GM04504 (cell line): ENCODE results near the gene GPS1.
A peak's percentile ranks its signal among the peaks of the same experiment; 100 is the strongest.

Source experiments
- DNase-seq: peaks from one replicate; pipeline ENCODE4 v3.0.0-alpha.2; 2012; ENCODE audit warnings: low read depth

Gene GPS1

GRCh38 chr17:82045936-82046484 is 5.7 kb upstream of the GPS1 start:
- DNase-seq: no peak

GRCh38 chr17:82046903-82047302 is 4.8 kb upstream of the GPS1 start:
- no peak for DNase-seq

DNA sequence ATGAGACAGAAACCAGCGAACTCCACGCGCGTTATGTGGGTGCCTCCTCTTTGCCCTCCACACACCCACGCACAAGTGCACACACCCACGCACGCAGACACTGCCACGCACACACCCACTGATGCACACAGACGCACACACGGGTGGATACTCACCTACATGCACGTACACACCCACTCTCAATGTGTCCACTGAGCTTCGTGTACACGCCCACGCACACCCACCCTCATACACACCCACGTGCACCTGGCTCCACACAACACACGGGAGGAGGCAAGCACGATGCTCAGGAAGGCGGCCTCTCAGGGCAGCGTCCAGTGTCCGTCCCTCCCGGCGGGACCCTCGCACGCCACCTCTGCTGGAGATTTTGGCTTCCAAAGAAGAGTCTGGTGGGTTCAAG is 4.3 kb upstream of the GPS1 start:
- DNase-seq: no peak

DNA sequence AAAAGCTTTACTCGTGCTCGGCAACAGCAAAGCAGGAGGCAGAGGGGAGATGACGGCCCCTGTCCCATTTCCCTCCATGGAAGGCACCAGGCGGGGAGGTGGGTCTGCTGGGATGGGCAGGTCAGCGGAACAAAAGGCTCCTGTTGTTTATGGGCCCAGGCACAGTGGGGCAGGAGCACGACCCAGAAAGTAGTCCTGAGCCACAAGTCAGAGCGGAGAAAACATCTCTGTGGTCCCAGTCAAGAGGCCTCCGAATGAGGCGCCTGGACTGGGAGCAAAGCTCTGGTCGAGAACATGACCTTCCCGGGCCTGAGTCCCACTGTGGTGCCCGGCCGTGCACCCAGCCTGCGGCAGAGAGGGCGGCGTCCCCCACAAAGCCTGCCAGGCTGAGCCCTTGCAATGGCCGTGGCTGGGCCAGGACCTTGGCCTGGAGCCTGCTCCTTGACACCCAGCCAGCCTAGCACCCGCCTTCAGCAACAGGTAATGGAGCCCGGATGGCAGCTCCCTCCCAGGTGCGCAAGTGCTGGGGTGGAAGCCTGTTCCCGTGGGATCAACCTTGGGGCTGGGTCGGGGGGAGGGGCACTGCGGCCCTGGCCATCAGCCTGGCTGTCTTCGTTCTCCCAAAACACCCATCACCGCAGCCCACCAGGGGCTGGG is 3.7 kb upstream of the GPS1 start:
- no peak for DNase-seq

DNA sequence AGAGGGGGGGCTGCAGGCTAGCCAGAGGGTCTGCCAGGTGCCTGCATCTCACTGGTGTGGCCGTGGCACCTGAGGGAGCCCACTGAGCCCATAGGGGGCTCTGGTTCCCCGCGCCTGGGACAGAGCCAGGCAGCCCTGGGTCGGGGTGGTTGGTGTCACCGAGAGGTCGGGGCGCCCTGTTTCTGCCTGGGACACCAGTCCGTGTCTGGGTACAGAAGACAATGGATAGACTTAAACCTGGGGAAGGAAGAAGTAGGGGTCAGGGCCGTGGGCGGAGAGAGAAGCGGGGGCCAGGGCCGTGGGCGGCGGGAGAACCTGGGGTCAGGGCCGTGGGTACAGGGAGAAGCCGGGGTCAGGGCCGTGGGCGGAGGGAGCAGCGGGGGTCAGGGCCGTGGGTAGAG is 3.1 kb upstream of the GPS1 start:
- DNase-seq: no peak

- no peak for DNase-seq
Measured at GRCh38 chr17:82049106-82049505, 2.6 kb upstream of the GPS1 start.

DNA sequence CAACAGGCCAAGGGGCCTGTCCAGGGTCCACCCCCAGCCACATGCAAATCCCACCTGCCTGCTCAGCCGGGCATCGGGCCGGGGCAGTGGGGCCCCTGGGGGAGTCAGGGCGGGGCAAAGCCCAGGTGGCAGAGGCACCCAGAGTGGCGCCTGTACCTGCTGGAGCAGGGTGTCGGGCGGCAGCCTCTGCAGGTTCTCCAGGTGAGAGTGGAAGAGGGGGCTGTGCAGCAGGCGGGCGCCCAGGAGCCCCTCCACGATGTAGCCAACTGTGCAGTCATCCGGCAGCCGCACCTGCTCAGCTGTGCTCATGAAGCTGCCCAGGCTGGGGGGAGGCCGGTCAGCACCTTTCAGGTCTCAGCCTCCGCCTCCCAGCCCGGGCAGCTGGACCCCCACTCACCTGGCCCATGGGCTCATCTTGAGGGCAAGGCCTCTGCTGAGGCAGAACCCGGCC is 2.2 kb upstream of the GPS1 start:
- no peak for DNase-seq

DNA sequence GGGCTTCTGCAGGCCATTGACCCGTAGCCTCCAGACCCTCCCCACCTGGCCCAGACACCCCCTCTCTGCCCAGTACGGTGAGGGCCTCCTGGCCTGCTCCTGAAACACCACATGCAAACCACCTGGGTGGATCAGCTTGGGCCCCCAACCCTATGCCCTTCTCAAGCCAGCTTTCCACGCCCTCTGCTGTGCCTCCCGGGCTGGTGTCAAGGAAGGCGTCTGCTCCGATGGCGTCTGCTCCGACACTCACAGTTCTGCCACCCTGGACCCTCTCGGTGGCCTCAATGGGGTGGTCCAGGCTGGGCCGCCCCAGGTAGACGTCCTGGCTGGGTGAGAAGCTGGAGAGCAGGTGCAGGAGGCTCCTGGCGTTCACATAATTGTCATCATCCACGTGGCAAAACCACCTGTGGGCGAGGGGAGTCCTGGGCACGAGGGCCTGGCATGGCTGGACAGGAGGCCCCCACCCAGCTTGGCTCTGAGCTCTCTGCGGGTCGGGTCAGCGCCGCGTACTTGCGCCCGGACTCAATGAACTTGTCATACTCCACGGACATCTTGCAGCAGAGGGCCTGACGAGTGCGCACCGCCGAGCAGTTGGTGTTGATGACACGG is 1.4 kb upstream of the GPS1 start:
- no peak for DNase-seq

GRCh38 chr17:82050761-82051641 is 697 bp upstream of the GPS1 start:
- peak; percentile 3 for DNase-seq

- DNase-seq: no peak
Measured at GRCh38 chr17:82052638-82053059, 951 bp downstream of the GPS1 start.

GRCh38 chr17:82053130-82053529 is 1.4 kb downstream of the GPS1 start:
- no peak for DNase-seq

- DNase-seq: no peak
Measured at GRCh38 chr17:82053556-82054263, 2.0 kb downstream of the GPS1 start.

- DNase-seq: no peak
Measured at GRCh38 chr17:82054351-82055022, 2.8 kb downstream of the GPS1 start.

- DNase-seq: no peak
Measured at GRCh38 chr17:82055023-82055964, 3.6 kb downstream of the GPS1 start.

GRCh38 chr17:82055965-82056728 is 4.4 kb downstream of the GPS1 start:
- no peak for DNase-seq

GRCh38 chr17:82056729-82057621 is 5.3 kb downstream of the GPS1 start:
- DNase-seq: no peak

DNA sequence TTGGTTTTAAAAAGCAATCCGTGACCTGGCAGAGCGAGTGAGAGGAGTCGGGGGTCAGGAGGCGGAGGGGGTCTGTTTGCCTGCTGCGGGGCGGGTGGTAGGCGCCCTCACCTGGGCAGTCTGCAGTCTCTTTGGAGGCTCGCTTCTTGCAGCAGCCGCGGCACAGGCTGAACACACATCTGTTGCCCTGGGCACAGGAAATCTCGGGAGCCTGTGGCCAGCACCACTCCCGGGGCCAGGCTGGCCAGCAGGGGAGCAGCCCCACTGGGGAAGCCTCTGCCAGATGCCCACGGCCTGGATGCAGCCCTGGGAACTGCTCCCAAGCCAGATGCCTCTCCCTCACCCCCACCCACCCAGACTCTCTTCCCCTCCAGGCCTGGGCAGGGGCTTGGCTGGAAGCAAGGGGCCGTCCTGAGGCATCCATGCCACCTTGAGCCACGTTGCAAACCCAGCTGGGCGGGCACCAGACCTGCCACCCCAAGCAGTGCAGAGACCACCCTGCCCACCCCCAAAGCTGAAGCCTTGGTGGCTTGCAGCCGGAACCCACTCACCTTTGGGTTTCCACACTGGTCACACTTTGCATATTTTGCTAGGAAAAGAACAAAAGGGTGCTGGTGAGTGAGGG is 6.6 kb downstream of the GPS1 start:
- no peak for DNase-seq

- no peak for DNase-seq
Measured at GRCh38 chr17:82058855-82059249, 7.2 kb downstream of the GPS1 start.
